Fibroblast of lung (primary cell): ENCODE results near the gene MCTP1. TPM values are rescaled to one million over a fixed set of nuclear protein-coding genes. Genes with fewer than 3 reads are reported as not detected.
A peak's percentile ranks its signal among the peaks of the same experiment; 100 is the strongest.

Source experiments
- DNase-seq, 2 donors: peaks; one replicate each; pipeline versions ENCODE4 v3.0.0 to v3.0.0-alpha.2; 2010; ENCODE audit warnings: low read depth in 2 of 2
- H2AFZ ChIP-seq: 2 replicates; pipeline ENCODE4 v1.5.1; 2012; ENCODE audit warnings: low read length, control low read depth, inconsistent platforms
- H3K27ac ChIP-seq: 2 replicates; pipeline ENCODE4 v1.5.1; 2011; ENCODE audit warnings: low read length, control low read depth; ENCODE audit not compliant: insufficient read depth
- H3K27me3 ChIP-seq: 2 replicates; pipeline ENCODE4 v1.5.1; 2011; ENCODE audit warnings: mild to moderate bottlenecking, low read length; ENCODE audit not compliant: control insufficient read depth, insufficient read depth
- H3K36me3 ChIP-seq: 2 replicates; pipeline ENCODE4 v1.5.1; 2011; ENCODE audit warnings: low read length; ENCODE audit not compliant: control insufficient read depth, insufficient read depth
- H3K4me1 ChIP-seq: 2 replicates; pipeline ENCODE4 v1.5.1; 2011; ENCODE audit warnings: low read length; ENCODE audit not compliant: control insufficient read depth, insufficient read depth; ENCODE audit errors: extremely low read depth
- H3K4me2 ChIP-seq: 2 replicates; pipeline ENCODE4 v1.5.1; 2011; ENCODE audit warnings: low read length, control low read depth; ENCODE audit not compliant: insufficient read depth; ENCODE audit errors: extremely low read depth
- H3K4me3 ChIP-seq, 4 experiments: fragments of 200-600 bp in 1 of 4; sonication (generic) in 1 of 4; replicated peaks in 1 of 4; 2 replicates each; pipeline ENCODE4 v1.5.1; 2011 to 2016; ENCODE audit warnings: low read length in 4 of 4, low read depth in 3 of 4, mild to moderate bottlenecking in 3 of 4, control low read depth in 2 of 4, inconsistent platforms in 1 of 4, mixed read lengths in 1 of 4; ENCODE audit not compliant: insufficient read depth in 1 of 4; ENCODE audit errors: control extremely low read depth in 1 of 4
- H3K79me2 ChIP-seq: 2 replicates; pipeline ENCODE4 v1.5.1; 2012; ENCODE audit warnings: mild to moderate bottlenecking, low read length, inconsistent platforms; ENCODE audit not compliant: control insufficient read depth, insufficient read depth
- H3K9ac ChIP-seq: 2 replicates; pipeline ENCODE4 v1.5.1; 2011; ENCODE audit warnings: mild to moderate bottlenecking, low read length, control low read depth; ENCODE audit not compliant: insufficient read depth
- H3K9me3 ChIP-seq: 2 replicates; pipeline ENCODE4 v1.5.1; 2012; ENCODE audit warnings: low read depth, low read length; ENCODE audit not compliant: control insufficient read depth, insufficient read depth
- H4K20me1 ChIP-seq: 2 replicates; pipeline ENCODE4 v1.5.1; 2011; ENCODE audit warnings: low read length; ENCODE audit not compliant: control insufficient read depth, insufficient read depth; ENCODE audit errors: extremely low read depth
- CTCF ChIP-seq, 2 donors: IDR thresholded peaks in 1 of 2; conservative IDR thresholded peaks in 1 of 2; 1 replicate in 1 of 2; 2 replicates in 1 of 2; pipeline ENCODE4 v1.5.1; 2011 to 2012; ENCODE audit warnings: low read length in 2 of 2, control low read depth in 1 of 2, inconsistent platforms in 1 of 2, low read depth in 1 of 2, mild to moderate bottlenecking in 1 of 2
- EZH2 ChIP-seq: IDR thresholded peaks from 2 replicates; pipeline ENCODE4 v1.5.1; 2012; ENCODE audit warnings: low read length, control low read depth, mild to moderate bottlenecking; ENCODE audit errors: missing control alignments
- polyA plus RNA-seq, 2 donors: library from polyadenylated mRNA; depleted of rRNA in 1 of 2; stranded (reverse) in 1 of 2; unstranded in 1 of 2; fragments of >200 nt; gene quantifications; 2 replicates each; pipeline ENCODE4 v1.2.1, GENCODE V29; 2011 to 2012; ENCODE audit warnings: missing spikeins in 1 of 2
- total RNA-seq: library from RNA; depleted of rRNA; stranded (reverse); fragments of >200 nt; gene quantifications from 2 replicates; pipeline ENCODE4 v1.2.1, GENCODE V29; 2014

The MCTP1 gene
- total and polyA plus RNA-seq, 2 donors (not counting 1 experiment from before 2014, with no cell fraction given), result 0.78 to 7.9 TPM

- no peak for TF ChIP-seq CTCF (conservative IDR thresholded peaks at IDR 0.05 in 1 of 2, IDR thresholded peaks at IDR 0.05 in 1 of 2; ENCODE audit: low read depth in 1 of 2, low read length in 2 of 2)
- no peak for TF ChIP-seq EZH2
- no peak for DNase-seq
Measured at GRCh38 chr5:94698197-94698596, 586.7 kb downstream of the MCTP1 start.

GRCh38 chr5:94694671-94695070, 590.2 kb downstream of the MCTP1 start:
- Histone ChIP-seq H3K4me2 (no peak overlapping the region), H2AFZ (no peak overlapping the region), H3K9me3 (no peaks in the 10 kb centered on the region), H3K4me1 (peaks cover 8% of the 10 kb centered on the region), H4K20me1 (no peaks in the 10 kb centered on the region), H3K27me3 (no peaks in the 10 kb centered on the region), H3K4me3 (no peak overlapping the region), H3K27ac (no peak overlapping the region), H3K36me3 (no peaks in the 10 kb centered on the region), H3K79me2 (no peaks in the 10 kb centered on the region), H3K9ac (no peak overlapping the region)
- DNase-seq, result peak in 1 of 2 donors; percentile 23
- TF ChIP-seq CTCF (conservative IDR thresholded peaks at IDR 0.05 in 1 of 2, IDR thresholded peaks at IDR 0.05 in 1 of 2; ENCODE audit: low read depth in 1 of 2, low read length in 2 of 2) (no peak), EZH2 (no peak)

More at GRCh38 chr5:94698197-94698596, 586.7 kb downstream of the MCTP1 start:
- no peaks in the 10 kb centered on the region for H3K36me3 ChIP-seq
- no peaks in the 10 kb centered on the region for H3K4me1 ChIP-seq
- no peak overlapping the region for H3K9ac ChIP-seq
- H3K4me3 ChIP-seq, result no peak overlapping the region
- no peaks in the 10 kb centered on the region for H3K9me3 ChIP-seq
- H2AFZ ChIP-seq, result no peak overlapping the region
- H3K4me2 ChIP-seq, result no peak overlapping the region
- no peak overlapping the region for H3K27ac ChIP-seq
- H3K79me2 ChIP-seq, result no peaks in the 10 kb centered on the region
- no peaks in the 10 kb centered on the region for H4K20me1 ChIP-seq
- no peaks in the 10 kb centered on the region for H3K27me3 ChIP-seq

- H2AFZ ChIP-seq, result no peak overlapping the region
- no peaks in the 10 kb centered on the region for H4K20me1 ChIP-seq
- H3K9ac ChIP-seq, result no peak overlapping the region
- no peaks in the 10 kb centered on the region for H3K27me3 ChIP-seq
- H3K36me3 ChIP-seq, result no peaks in the 10 kb centered on the region
- no peak for TF ChIP-seq CTCF (conservative IDR thresholded peaks at IDR 0.05 in 1 of 2, IDR thresholded peaks at IDR 0.05 in 1 of 2; ENCODE audit: low read depth in 1 of 2, low read length in 2 of 2)
- no peak for TF ChIP-seq EZH2
- no peak overlapping the region for H3K27ac ChIP-seq
- H3K9me3 ChIP-seq, result no peaks in the 10 kb centered on the region
- no peak overlapping the region for H3K4me3 ChIP-seq
- H3K4me1 ChIP-seq, result peaks cover 8% of the 10 kb centered on the region
- no peak overlapping the region for H3K4me2 ChIP-seq
- no peaks in the 10 kb centered on the region for H3K79me2 ChIP-seq
- DNase-seq, result no peak
Measured at GRCh38 chr5:94693845-94694370, 591.0 kb downstream of the MCTP1 start.
